GM18505 (cell line): ENCODE data around the gene GNAQ.

Experiments
- ATAC-seq: cut with Tn5 transposase; IDR thresholded peaks from one replicate; pipeline ENCODE4 v1.9.1; 2021; ENCODE audit not compliant: unreplicated experiment
- POLR2A ChIP-seq: IDR thresholded peaks from 4 replicates; pipeline ENCODE4 v1.6.1; 2011; ENCODE audit warnings: borderline replicate concordance; ENCODE audit not compliant: insufficient read depth, insufficient read length; ENCODE audit errors: extremely low read depth

The GNAQ gene

DNA sequence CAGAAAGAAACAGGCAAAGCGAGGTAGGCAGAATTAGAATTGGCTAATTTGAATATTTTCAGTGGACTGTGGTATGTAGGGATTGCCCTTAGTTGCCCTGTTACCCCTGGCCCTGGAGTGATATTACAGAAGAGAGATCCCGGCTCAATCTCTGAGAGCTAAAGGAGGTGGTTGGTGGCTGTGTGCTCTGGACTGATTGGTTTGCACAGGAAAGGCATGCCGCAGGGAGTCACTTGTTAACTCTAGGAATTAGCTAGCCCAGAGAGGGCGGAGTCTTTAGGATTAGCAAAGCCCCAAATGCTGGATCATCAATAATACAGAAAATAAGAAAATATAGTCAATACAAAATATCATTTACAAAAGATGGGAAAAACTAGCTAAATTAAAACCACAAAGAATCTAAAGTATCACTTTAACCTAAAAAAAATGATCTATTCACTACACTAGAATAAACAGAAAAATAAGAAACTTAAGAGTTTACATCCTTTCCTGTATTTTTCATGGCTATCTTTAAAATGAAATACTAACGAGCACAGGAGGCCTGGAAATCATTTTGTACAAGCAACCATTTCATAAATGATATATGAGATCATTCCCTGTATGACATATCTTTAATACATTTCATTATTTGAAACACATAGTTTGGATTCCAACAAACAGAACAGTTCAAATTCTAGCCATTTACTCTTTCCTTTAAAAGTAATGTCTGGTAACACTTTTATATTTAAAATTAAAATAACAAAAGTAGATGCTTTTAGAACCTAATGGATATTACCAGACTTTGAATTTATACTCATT lies 71.1 kb downstream of the GNAQ start:
- ATAC-seq: no peak
- TF ChIP-seq POLR2A: no peak

DNA sequence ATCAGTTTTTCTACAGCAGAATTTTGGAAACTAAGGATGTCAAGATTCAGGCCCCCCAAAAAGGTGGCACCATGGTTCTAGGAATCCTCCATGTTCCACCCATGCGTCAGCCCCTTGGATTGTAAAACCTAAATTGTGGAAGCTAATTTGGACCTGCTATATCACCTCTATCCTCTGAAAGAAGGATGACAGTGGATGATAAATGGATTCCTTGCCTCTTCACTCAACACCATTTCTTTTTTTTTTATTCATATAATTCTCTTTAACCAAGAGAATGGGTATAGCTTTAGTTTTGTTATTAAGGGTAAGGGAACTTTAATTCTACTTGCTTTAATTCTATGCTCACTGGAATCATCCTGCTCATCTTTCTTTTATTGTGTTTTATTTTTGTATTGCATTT lies 71.8 kb downstream of the GNAQ start:
- no peak for TF ChIP-seq POLR2A
- no peak for ATAC-seq

DNA sequence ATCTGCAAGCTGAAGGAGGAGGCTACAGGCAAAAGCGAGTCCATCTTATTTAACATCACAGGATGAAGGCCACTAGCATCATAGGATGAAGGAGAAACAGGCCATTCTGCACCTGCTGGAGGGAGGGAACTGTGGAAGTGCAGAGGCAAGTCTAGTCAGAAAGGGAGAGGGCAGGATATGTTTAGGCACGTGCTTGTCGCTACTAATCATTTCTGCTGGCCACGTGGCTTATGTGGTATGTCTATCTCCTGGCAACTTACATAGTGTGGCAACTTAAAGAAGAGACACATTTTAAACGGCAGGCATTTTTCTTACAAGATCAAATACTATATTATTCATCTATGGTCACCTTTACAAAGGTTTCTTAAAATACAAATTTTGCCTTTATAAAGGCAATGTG lies 74.0 kb downstream of the GNAQ start:
- no peak for TF ChIP-seq POLR2A

DNA sequence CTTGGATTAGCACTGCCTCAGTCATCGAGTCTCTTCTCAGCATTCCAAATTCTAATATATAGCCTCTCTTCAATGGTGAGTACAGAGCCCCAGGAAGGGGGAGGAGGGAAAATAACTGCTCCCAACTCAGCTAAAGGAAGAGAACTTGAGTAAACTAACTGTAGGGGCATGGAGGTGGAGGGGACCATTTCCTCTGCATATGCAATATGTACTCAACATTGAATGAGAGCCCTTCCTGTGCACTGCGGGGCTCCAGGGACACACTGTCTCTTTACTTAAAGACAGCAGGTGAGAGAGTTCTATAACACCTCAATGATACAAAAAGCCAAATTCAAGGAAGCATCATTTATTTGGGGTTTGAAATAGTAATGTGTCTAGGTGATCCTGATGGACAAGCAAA lies 75.1 kb downstream of the GNAQ start:
- ATAC-seq: no peak

More for the DNA sequence above, 74.0 kb downstream of the GNAQ start:
- no peak for ATAC-seq

GRCh38 chr9:77954666-77955015 lies 77.0 kb downstream of the GNAQ start:
- no peak for ATAC-seq
- no peak for TF ChIP-seq POLR2A

More for the DNA sequence above, 75.1 kb downstream of the GNAQ start:
- TF ChIP-seq POLR2A: no peak

DNA sequence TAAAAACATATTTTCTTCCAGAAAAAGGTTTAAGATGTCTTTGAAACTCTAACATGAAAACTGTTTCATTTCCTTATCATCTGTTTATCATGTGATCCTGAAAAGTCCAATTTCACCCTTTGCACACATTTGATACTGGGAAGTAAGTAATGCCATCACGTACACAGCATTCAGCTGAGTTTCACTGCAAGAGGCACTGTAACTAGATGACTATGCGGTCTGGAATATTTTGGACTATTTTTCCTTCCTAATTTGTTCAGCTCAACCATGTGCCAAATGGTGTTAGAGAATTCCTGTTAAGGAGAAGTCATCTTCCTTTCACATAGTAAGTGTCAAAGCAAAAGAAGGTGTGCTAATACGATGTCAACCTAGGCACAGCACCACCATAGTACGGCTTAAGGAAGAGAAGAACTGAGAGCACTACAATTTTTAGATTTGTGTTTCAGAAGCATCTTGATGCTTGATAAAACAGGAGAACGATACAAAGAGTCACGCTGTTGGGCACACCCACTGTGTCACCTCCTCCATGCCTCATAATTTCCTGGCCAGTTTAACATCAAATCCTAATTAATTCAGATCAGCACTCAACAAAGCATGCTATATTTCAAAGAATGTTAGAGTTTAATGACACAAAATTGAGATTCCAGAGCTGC lies 77.5 kb downstream of the GNAQ start:
- no peak for ATAC-seq
- no peak for TF ChIP-seq POLR2A

- ATAC-seq: no peak
- TF ChIP-seq POLR2A: no peak
These were observed 78.0 kb downstream of the GNAQ start for GRCh38 chr9:77953590-77953989.

- TF ChIP-seq POLR2A: no peak
- no peak for ATAC-seq
These were observed 78.8 kb downstream of the GNAQ start for GRCh38 chr9:77952635-77953328.

DNA sequence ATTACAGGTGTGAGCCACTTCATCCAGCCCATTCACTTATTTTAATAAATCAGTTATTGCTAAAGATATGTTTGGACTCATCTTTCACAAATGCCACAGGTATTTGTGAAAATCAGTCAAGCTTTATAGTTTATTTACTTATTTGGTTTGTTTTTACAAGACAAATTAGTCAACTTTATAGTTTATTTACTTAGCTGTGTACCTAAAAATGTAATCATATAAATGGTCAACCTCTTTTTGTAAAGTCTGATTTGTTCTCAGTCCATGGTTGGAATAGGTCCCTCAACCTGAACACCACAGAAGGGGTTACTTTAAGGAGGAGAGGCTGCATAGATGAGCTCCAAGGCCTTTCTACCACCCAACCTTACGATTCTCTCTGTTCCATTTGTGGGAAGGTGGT lies 80.2 kb downstream of the GNAQ start:
- ATAC-seq: no peak

GRCh38 chr9:77949751-77950436 lies 81.7 kb downstream of the GNAQ start:
- ATAC-seq: no peak
- no peak for TF ChIP-seq POLR2A

More for the DNA sequence above, 80.2 kb downstream of the GNAQ start:
- TF ChIP-seq POLR2A: no peak

DNA sequence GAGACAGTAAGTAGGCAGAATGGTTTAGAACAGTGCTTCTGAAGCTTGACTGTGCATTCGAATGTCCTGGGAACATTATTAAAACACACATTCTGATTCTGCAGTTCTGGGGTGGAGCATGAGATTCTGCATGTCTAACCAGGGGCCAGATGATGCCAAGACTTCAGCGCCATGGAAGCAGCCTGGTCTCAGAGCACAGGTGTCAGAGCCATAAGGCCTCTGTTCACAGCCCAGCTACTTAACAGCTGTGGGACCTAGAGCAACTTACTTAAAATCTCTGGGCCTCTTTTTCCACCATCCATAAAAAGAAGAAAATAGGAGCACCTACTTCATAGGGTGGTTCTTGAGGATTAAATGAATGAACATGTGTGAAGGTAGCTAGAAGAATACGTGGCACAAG lies 84.0 kb downstream of the GNAQ start:
- no peak for ATAC-seq

DNA sequence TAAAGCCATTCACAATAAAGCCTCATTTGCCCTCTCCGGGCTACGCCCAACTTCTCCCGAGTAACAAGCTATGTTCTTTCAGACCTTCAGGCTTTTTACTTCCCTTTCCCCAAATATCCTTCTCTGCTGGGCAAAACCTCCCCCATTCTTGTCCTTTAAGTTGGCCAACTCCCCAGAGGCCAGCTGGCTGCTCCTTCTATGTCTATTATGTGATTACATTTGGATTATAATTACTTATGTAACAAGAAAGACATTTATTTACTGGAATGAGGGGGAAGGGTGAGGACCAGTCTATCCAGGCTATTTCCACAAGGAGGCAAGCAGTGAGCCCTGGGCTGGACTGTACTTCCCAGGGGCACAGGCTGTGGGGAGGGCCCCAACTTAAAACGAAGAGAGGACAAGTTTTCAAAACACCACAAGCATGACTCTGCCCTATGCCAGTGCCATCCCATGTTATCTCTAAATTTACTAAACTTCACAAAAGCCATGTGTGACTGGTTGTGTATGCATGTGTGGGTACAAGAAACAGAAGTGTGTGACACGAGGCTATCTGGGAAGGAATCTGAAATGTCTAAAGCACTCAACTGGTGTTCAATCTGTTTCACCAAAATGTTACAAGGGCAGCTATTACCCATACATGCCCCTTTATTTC lies 84.5 kb downstream of the GNAQ start:
- ATAC-seq: no peak
- TF ChIP-seq POLR2A: no peak

More for the DNA sequence above, 84.0 kb downstream of the GNAQ start:
- TF ChIP-seq POLR2A: no peak

DNA sequence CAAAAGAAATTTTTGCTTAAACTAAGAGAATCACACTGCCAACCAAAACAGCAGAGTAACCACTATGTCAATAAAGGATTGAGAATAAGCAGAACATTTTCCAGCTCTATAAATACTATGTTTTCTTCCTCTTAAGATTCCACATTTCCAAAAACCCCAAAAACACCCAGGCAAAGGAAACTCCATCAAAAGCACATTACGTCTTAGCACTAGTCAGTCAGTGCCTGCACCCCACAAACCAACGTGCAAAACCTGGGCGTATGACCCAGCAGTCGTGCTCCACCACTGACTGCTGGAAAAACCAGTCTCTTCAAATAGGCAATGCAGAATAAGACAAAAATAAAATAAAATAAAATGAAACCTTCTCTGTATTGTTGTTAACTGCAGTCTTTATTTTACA lies 85.3 kb downstream of the GNAQ start:
- no peak for TF ChIP-seq POLR2A
- no peak for ATAC-seq
